Lung microvascular endothelial cell (primary cell): ENCODE data around the gene MARF1. TPM values are rescaled to one million over a fixed set of nuclear protein-coding genes. Genes with fewer than 3 reads are reported as not detected.
A peak's percentile ranks its signal among the peaks of the same experiment; 100 is the strongest.
"Not testable (repeated sequence)": the region's sequence is repeated elsewhere in the genome, so short reads cannot be mapped to it uniquely, and the experiment has no call there.

Experiments
- DNase-seq, 2 donors: peaks; one replicate each; pipeline versions ENCODE4 v3.0.0 to v3.0.0-alpha.2; 2010; ENCODE audit warnings: low read depth in 2 of 2
- total RNA-seq: library from RNA; depleted of rRNA; stranded (reverse); fragments of >200 nt; gene quantifications from 2 replicates; pipeline ENCODE4 v1.2.1, GENCODE V29; 2014

MARF1 gene
- total RNA-seq, 1 donor from 2014 or later = 14.3 TPM

GRCh38 chr16:15573896-15574613 is 68.9 kb downstream of the MARF1 start:
- DNase-seq = not testable (repeated sequence)

DNA sequence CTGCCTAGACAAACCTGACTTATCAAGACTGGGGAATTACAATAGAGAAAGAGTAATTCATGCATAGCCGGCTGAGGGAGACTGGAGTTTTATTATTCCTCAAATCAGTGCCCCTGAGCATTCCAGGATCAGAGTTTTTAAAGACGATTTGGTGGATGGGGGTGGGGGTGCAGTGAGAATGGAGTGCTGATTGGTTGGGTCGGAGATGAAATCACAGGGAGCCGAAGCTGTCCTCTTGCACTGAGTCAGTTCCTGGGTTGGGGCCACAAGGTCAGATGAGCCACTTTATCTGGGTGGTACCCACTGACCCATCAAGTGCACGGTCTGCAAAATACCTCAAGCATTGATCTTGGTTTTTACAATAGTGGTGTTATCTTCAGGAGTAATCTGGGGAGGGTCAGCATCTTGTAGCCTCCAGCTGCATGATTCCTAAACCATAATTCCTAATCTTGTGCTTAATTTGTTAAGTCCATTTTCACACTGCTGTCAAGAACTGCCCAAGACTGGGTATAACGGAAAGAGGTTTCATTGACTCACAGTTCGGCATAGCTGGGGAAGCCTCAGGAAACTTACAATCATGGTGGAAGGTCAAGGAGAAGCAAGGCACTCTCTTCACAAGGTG is 69.6 kb downstream of the MARF1 start:
- DNase-seq = peak in 1 of 2 donors; percentile 19

DNA sequence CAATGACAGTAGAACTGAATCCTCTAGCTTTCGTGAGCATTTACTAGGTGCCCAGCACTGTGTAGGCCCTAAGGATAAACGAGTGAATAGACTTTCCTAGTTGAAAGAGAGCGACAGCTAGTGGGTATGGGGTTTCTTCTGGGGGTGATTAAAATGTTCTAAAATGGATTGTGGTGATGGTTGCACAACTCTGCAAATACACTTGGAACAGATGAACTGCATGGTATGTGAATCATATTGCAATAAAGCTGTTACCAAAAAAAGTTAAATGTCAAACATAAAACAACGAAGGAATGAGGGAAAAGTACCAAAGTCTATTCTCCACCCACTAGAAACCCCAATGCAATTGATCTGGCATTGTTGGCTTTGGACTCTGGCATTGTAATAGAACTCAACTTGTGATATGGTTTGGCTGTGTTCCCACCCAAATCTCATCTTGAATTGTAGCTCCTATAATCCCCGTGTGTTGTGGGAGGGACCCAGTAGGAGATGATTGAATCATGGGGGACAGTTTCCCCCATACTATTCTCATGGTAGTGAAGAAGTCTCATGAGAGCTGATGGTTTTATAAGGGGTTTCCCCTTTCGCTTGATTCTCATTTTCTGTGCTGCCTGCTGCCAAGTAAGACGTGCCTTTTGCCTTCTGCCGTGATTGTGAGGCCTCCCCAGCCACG is 70.5 kb downstream of the MARF1 start:
- DNase-seq = no peak

DNA sequence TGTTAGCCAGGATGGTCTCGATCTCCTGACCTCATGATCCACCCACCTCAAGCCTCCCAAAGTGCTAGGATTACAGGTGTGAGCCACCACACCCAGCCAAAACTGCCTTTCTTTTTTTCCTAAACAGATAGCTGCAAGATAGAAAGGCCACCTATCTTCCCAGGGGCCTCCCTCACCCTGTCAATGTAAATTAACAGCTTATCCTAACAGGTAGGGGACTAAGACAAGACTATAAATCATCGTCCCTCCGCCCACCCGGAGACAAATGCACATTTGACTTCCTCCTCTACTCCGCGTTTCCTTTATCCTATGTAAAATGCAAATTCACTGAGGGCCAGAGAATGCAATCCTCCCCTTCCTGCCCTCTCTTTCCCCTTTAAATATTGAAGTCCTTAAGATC is 71.4 kb downstream of the MARF1 start:
- no peak for DNase-seq

GRCh38 chr16:15570666-15571065 is 72.3 kb downstream of the MARF1 start:
- not testable (repeated sequence) for DNase-seq

DNA sequence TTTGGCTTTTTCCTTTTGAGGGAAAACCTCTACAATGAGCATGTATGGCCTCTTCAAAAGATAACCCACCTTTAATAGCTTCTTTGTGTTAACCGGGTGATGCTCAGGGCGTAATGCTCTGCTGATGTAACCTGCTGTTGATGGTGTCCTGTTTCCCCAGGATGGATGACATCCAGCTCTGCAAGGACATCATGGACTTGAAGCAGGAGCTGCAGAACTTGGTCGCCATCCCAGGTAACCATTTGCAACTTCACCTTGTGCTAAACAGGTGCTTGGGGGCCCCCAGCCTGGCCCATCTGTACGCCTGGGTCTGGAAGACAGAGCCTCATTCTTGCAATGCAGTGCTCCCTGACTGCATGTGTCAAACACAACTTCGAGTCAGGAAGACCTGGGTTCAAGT is 75.1 kb downstream of the MARF1 start:
- DNase-seq = no peak

- DNase-seq = no peak
Observed at GRCh38 chr16:15566095-15566494, 76.9 kb downstream of the MARF1 start.

- no peak for DNase-seq
Observed at GRCh38 chr16:15564604-15565339, 78.2 kb downstream of the MARF1 start.

DNA sequence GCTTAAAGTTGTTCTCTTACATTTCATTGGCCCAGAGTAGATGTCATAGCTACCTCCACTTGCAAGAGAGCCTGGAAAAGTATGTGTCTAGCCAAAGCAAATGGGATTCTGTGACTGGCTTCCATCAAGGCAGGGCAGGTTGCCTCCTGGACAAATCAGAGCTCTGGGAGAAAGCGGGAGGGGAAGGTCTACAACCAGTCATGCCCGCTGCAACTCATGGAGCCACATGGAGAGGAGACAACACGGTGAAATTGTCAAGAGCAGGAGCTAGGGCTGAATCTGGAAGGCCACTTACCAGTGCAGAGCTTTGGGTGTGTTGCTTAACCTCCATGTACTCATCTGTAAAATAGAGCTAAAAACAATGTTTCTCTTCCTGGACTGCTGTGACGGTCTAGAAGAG is 83.8 kb downstream of the MARF1 start:
- no peak for DNase-seq

GRCh38 chr16:15557258-15557657 is 85.7 kb downstream of the MARF1 start:
- no peak for DNase-seq

DNA sequence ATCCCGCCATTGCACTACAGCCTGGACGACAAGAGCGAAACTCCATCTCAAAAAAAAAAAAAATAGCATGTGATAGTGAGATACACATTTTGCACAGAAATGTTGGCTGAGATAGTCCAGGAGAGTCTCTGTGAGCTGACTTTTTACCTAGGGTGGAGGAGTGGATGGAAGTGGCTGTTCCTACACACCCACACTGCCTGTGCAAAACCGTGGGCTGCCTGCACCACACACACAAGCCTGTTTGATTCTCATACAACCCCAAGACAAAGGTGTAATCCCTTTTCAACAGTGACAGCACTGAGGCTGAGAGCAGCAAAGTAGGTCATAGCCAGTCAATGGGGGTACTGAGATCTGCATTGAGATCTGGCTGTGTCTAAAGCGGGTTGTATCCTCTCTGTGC is 86.8 kb downstream of the MARF1 start:
- DNase-seq = no peak

DNA sequence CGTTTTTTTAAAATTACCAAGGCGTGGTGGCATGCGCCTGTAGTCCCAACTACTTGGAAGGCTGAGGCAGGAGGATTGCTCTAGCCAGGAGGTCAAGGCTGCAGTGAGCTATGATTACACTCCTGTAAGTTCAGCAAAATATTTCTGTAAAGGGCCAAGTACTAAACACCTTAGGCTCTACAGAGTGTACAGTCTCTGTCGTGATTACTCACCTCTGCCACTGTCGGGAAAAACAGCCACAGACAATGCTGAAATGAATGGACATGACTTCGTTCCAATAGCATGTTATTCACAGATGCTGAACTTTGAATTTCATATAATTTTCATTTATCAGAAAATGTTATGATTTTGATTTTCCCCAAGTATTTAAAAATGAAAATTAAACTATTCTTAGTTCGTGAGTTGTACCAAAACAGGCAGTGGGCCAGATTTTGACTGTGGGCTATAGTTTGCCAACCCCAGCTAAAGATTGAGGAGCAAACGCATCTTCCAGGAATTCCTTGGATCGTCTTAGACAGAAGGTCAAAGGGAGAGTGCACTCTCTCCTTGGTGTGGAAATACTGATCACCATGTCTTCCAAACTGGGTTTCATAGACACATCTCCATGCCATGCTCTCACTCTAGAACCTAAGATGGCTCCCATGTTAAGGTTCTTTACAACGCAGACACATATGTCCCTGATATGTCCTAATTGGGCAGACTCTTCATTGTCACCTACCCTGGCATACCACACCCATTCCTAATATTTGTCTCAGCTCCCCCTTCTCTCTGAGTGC is 89.5 kb downstream of the MARF1 start:
- no peak for DNase-seq

DNA sequence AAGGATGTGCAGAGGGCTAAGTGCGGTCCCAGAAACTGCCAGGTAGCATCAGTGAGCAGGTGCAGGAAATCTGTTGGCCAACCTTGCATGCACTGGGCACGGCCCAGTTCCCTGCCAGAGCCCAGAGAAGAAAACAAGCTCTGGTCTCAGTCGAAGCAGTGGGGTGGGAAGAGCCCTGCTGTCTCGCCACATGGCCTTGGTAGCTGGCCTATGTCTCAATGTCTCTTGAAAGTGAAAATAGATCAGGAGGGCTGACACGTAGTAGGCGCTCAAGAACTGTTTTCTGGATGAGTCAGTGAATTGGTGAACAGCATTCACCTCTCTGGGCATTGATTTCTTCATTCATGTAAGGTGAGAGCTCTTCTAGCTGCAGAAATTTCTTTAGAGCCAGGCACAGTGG is 90.4 kb downstream of the MARF1 start:
- DNase-seq = no peak

- DNase-seq = no peak
Observed at GRCh38 chr16:15548482-15548891, 94.5 kb downstream of the MARF1 start.

DNA sequence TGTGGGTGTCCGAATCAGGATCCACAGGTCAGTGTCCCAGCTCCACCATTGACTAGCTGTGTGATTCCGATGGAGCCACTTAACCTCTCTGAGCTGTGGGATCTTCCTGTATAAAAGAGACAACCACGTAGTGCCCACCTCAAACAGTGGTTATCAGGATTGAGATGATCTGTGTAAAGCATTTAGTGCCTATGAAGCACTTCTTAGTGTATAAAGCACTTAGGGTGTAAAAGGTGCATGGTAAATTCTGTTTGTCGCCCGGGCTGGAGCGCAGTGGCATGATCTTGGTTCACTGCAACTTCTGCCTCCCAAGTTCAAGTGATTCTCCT is 95.2 kb downstream of the MARF1 start:
- no peak for DNase-seq

- not testable (repeated sequence) for DNase-seq
Observed at GRCh38 chr16:15547072-15547767, 95.7 kb downstream of the MARF1 start.

DNA sequence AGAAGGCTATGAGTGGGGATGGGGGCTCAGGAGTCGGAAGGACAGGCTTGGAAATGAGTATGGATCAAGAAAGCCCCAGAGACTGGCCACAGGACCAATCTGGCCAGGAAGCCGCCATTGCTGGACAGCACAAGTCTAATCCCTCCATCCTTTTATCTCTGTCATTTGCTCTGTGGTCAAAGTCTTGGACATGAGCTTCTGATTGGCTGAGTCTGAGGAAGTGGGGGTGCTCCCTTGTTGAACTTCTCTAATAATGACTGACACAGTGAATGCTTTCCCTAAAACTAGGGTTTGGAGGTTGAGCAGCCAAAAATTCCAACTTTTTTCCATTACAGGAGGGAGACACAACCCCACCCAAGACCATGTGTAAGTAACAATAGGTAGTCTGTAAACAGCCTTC is 97.4 kb downstream of the MARF1 start:
- DNase-seq = no peak

DNA sequence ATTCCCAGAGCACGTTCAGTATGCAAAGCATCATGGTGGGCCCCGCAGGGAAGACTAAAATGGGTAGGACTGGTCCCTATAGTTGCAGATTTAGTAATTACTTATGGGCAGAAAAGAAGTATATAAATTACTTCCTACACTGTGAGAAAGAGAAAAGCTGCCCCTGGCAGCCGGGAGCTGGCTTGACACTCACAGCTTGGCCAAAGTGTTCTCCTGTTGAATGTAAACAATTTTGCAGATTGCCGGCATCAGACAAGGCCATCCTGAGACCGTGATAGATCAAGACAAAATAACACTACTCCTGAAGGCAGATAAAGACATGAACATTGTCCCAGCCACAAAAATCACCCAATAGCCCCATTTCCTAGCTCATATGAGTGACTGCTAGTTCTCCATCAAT is 98.5 kb downstream of the MARF1 start:
- no peak for DNase-seq
